ENCODE measurements around the gene DRC7. TPM values are rescaled to one million over a fixed set of nuclear protein-coding genes. Genes with fewer than 3 reads are reported as not detected.
"Not testable (repeated sequence)": the region's sequence is repeated elsewhere in the genome, so short reads cannot be mapped to it uniquely, and the experiment has no call there.

DRC7 gene
- total RNA-seq, 2 experiments from 2014 or later: not detected

DNA sequence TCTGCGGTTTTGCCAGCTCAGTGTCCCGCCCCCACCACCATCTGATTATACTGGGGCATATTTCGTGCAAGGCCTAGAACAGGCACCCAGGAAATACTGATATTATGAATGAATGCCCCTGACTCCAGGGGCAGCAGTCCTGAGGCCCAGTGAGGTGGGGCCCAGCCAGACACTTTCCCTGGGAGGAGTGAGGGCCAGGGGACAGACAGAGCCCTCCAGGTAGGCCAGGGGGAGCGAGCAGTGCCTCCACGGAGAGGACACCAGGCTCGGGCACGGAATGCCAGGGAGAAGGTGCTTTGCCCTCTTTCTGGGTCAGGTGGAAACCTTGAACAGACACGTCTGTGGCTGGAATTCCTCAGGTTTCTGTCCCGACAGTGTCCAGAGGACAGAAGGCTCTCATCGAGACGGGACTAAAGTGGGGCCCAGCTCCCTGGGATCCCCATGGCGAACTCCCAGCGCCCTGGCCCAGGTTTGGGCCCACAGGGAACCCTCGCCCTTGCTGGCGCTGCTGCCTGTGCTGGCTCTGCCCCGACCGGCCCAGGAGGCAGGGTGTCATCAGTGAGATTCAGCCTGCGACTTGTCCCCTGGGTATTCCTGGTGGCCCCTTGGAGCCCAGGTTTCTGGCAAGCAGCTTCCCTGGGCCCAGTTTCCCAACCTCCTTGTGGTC lies 45.3 kb downstream of the DRC7 start:
- peaks cover 21% of the 10 kb centered on the region for H3K4me1 Mint-ChIP-seq (ENCODE audit: low read depth)
- CTCF ChIA-PET: no interaction called here

GRCh38 chr16:57740423-57741071 lies 45.9 kb downstream of the DRC7 start:
- CTCF ChIA-PET: no interaction called here
- no peak for DNase-seq
- Mint-ChIP-seq H3K9me3 (no peaks in the 10 kb centered on the region), H3K36me3 (peaks cover 2% of the 10 kb centered on the region), H3K27me3 (no peaks in the 10 kb centered on the region), H3K4me1 (ENCODE audit: low read depth) (peaks cover 20% of the 10 kb centered on the region), H3K4me3 (no peak overlapping the region), H3K27ac (no peak overlapping the region)
- POLR2A ChIA-PET: no interaction called here
- intact Hi-C loops (cut with micrococcal nuclease): no loop called here

More for the DNA sequence above, 45.3 kb downstream of the DRC7 start:
- POLR2A ChIA-PET: interaction anchor here (0.6 kb wide), 1 partner anchor 809 kb away, joined by 4 read pairs; no protein-coding TSS in a partner anchor
- H3K36me3 Mint-ChIP-seq: peaks cover 8% of the 10 kb centered on the region
- H3K27me3 Mint-ChIP-seq: peaks cover 2% of the 10 kb centered on the region
- intact Hi-C loops (cut with micrococcal nuclease): loop anchor here (5.0 kb wide), 2 partner anchors 163 to 278 kb away; partner anchors contain the start of gene POLR2C
- no peak overlapping the region for H3K4me3 Mint-ChIP-seq
- H3K9me3 Mint-ChIP-seq: no peaks in the 10 kb centered on the region
- no peak for DNase-seq
- H3K27ac Mint-ChIP-seq: no peak overlapping the region

DNA sequence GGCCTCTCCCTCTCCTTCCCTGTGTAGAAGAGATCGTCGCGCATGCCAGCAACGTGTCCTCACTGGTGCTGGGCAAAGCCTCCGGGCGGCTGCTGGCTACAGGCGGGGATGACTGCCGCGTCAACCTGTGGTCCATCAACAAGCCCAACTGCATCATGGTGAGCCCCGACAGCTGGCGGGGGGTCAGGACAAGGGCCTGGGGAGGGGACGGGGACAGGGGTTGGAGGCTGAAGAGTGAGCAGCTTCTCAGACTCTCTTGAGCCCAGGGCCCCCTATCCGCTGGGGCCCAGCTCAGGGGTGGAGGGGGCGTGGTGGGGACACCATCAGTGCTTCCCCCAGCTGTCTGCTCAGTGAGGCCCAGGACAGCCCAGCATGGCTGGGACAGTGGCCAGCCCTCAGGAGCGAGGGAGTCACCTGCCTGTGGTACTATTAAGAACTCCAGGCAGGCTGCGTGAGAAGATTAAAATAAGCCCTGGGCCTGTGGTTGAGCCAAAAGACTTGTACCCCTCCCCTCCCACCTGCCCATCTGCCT lies 47.1 kb downstream of the DRC7 start:
- H3K9me3 Mint-ChIP-seq: no peaks in the 10 kb centered on the region
- no peak for DNase-seq
- no peak overlapping the region for H3K4me3 Mint-ChIP-seq
- no peaks in the 10 kb centered on the region for H3K27me3 Mint-ChIP-seq
- H3K27ac Mint-ChIP-seq: no peak overlapping the region
- ChIA-PET CTCF (interaction anchor here (0.7 to 1.2 kb wide), 2 partner anchors 15 to 69 kb away, joined by 3 to 7 read pairs; no protein-coding TSS in a partner anchor), POLR2A (no interaction called here)
- H3K4me1 Mint-ChIP-seq (ENCODE audit: low read depth): peaks cover 12% of the 10 kb centered on the region
- H3K36me3 Mint-ChIP-seq: no peaks in the 10 kb centered on the region
- intact Hi-C loops (cut with micrococcal nuclease): no loop called here

DNA sequence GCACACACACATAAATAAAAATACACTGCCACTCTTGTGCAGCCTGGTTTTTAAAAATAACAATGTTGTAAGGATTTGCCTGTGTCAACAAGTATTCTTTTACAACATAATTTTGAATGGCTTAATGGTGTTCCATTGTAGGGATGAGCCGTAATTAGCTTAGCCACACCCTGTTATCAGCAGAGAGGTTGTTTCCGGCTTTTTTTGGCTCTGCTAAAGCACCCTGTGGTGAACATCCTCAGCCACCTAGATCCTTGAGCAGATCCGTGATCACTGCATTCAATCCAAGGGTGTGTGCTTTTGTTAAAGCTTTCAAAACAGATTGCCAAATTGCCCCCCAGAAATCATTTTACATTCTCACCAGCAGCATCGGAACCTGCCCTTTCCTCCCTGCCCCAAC lies 47.9 kb downstream of the DRC7 start:
- POLR2A ChIA-PET: no interaction called here
- DNase-seq: no peak
- no peak overlapping the region for H3K27ac Mint-ChIP-seq
- H3K27me3 Mint-ChIP-seq: no peaks in the 10 kb centered on the region
- H3K4me1 Mint-ChIP-seq (ENCODE audit: low read depth): peaks cover 5% of the 10 kb centered on the region
- CTCF ChIA-PET: interaction anchor here (1.2 kb wide), 1 partner anchor 15 kb away, joined by 7 read pairs; no protein-coding TSS in a partner anchor
- H3K9me3 Mint-ChIP-seq: no peaks in the 10 kb centered on the region
- intact Hi-C loops (cut with micrococcal nuclease): no loop called here
- no peak overlapping the region for H3K4me3 Mint-ChIP-seq
- no peaks in the 10 kb centered on the region for H3K36me3 Mint-ChIP-seq

GRCh38 chr16:57743458-57743857 lies 48.9 kb downstream of the DRC7 start:
- Mint-ChIP-seq H3K4me1 (ENCODE audit: low read depth) (no peaks in the 10 kb centered on the region), H3K9me3 (no peaks in the 10 kb centered on the region), H3K36me3 (no peaks in the 10 kb centered on the region), H3K27ac (no peak overlapping the region), H3K4me3 (no peak overlapping the region), H3K27me3 (no peaks in the 10 kb centered on the region)
- intact Hi-C loops (cut with micrococcal nuclease): no loop called here
- CTCF ChIA-PET: no interaction called here
- POLR2A ChIA-PET: no interaction called here
- DNase-seq: no peak

GRCh38 chr16:57743886-57744641 lies 49.5 kb downstream of the DRC7 start:
- ChIA-PET CTCF (no interaction called here), POLR2A (no interaction called here)
- Mint-ChIP-seq H3K4me1 (ENCODE audit: low read depth) (no peaks in the 10 kb centered on the region), H3K9me3 (no peaks in the 10 kb centered on the region), H3K27me3 (no peaks in the 10 kb centered on the region), H3K36me3 (no peaks in the 10 kb centered on the region), H3K27ac (no peak overlapping the region), H3K4me3 (no peak overlapping the region)
- intact Hi-C loops (cut with micrococcal nuclease): no loop called here
- no peak for DNase-seq

- CTCF ChIA-PET: no interaction called here
- Mint-ChIP-seq H3K4me1 (ENCODE audit: low read depth) (no peaks in the 10 kb centered on the region), H3K27ac (no peak overlapping the region), H3K27me3 (no peaks in the 10 kb centered on the region), H3K4me3 (no peak overlapping the region), H3K9me3 (no peaks in the 10 kb centered on the region), H3K36me3 (no peaks in the 10 kb centered on the region)
- POLR2A ChIA-PET: no interaction called here
- DNase-seq: no peak
- intact Hi-C loops (cut with micrococcal nuclease): no loop called here
Measured at GRCh38 chr16:57744642-57744903, 50.0 kb downstream of the DRC7 start.

GRCh38 chr16:57745768-57746167 lies 51.2 kb downstream of the DRC7 start:
- intact Hi-C loops (cut with micrococcal nuclease): no loop called here
- H3K27me3 Mint-ChIP-seq: no peaks in the 10 kb centered on the region
- H3K36me3 Mint-ChIP-seq: no peaks in the 10 kb centered on the region
- H3K27ac Mint-ChIP-seq: no peak overlapping the region
- no peaks in the 10 kb centered on the region for H3K4me1 Mint-ChIP-seq (ENCODE audit: low read depth)
- ChIA-PET POLR2A (interaction anchor here (1.1 kb wide), 1 partner anchor 299 kb away, joined by 4 read pairs; the partner anchor contains the start of genes CIAPIN1 and COQ9), CTCF (interaction anchor here (0.7 kb wide), 1 partner anchor 256 kb away, joined by 4 read pairs; no protein-coding TSS in a partner anchor)
- H3K4me3 Mint-ChIP-seq: no peak overlapping the region
- no peak for DNase-seq
- H3K9me3 Mint-ChIP-seq: no peaks in the 10 kb centered on the region

GRCh38 chr16:57746316-57746715 lies 51.7 kb downstream of the DRC7 start:
- H3K36me3 Mint-ChIP-seq; H3K27ac Mint-ChIP-seq; intact Hi-C loops (cut with micrococcal nuclease); H3K27me3 Mint-ChIP-seq; H3K9me3 Mint-ChIP-seq; H3K4me3 Mint-ChIP-seq; H3K4me1 Mint-ChIP-seq (ENCODE audit: low read depth); DNase-seq: not testable (repeated sequence)
- CTCF ChIA-PET: interaction anchor here (0.7 kb wide), 1 partner anchor 11 kb away, joined by 3 read pairs; no protein-coding TSS in a partner anchor
- POLR2A ChIA-PET: interaction anchor here (1.1 kb wide), 1 partner anchor 300 kb away, joined by 4 read pairs; the partner anchor contains the start of genes CIAPIN1 and COQ9

- Mint-ChIP-seq H3K4me3 (no peak overlapping the region), H3K36me3 (no peaks in the 10 kb centered on the region), H3K4me1 (ENCODE audit: low read depth) (no peaks in the 10 kb centered on the region), H3K27me3 (no peaks in the 10 kb centered on the region), H3K27ac (no peak overlapping the region), H3K9me3 (no peaks in the 10 kb centered on the region)
- DNase-seq: no peak
- intact Hi-C loops (cut with micrococcal nuclease): no loop called here
- ChIA-PET POLR2A (no interaction called here), CTCF (interaction anchor here (0.7 kb wide), 1 partner anchor 11 kb away, joined by 3 read pairs; no protein-coding TSS in a partner anchor)
Measured at GRCh38 chr16:57747091-57747490, 52.5 kb downstream of the DRC7 start.

DNA sequence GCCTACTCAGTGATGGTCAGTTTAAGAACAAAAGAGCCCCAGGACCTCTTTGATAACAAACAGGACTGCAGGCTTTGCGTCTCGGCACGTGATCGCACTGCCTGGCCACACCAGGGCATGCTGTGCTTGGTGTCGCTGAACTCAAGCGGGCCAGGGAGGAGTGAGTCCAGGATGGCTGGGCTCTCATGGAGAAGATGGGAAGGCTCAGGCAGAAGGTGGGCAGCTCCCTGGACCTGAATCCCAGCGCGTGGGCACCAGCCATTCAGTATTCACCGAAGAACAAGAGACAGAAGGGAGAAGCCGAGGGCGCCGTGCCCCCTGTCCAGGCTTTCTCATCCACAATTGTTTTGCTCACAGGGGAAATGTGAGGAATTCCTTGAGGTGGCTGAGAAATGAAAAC lies 52.9 kb downstream of the DRC7 start:
- H3K4me3 Mint-ChIP-seq: no peak overlapping the region

GRCh38 chr16:57747996-57748395 lies 53.4 kb downstream of the DRC7 start:
- H3K36me3 Mint-ChIP-seq: no peaks in the 10 kb centered on the region
- intact Hi-C loops (cut with micrococcal nuclease): no loop called here
- H3K9me3 Mint-ChIP-seq: no peaks in the 10 kb centered on the region
- ChIA-PET POLR2A (no interaction called here), CTCF (interaction anchor here (1.3 kb wide), 1 partner anchor 9 kb away, joined by 5 read pairs; no protein-coding TSS in a partner anchor)
- H3K4me1 Mint-ChIP-seq (ENCODE audit: low read depth): no peaks in the 10 kb centered on the region
- DNase-seq: no peak
- no peak overlapping the region for H3K4me3 Mint-ChIP-seq
- H3K27me3 Mint-ChIP-seq: no peaks in the 10 kb centered on the region
- no peak overlapping the region for H3K27ac Mint-ChIP-seq

More for the DNA sequence above, 52.9 kb downstream of the DRC7 start:
- Mint-ChIP-seq H3K9me3 (no peaks in the 10 kb centered on the region), H3K27me3 (no peaks in the 10 kb centered on the region), H3K27ac (no peak overlapping the region), H3K36me3 (no peaks in the 10 kb centered on the region), H3K4me1 (ENCODE audit: low read depth) (no peaks in the 10 kb centered on the region)
- CTCF ChIA-PET: interaction anchor here (1.3 kb wide), 1 partner anchor 10 kb away, joined by 5 read pairs; no protein-coding TSS in a partner anchor
- intact Hi-C loops (cut with micrococcal nuclease): no loop called here
- POLR2A ChIA-PET: no interaction called here
- DNase-seq: no peak

All from activated CD4-positive, alpha-beta memory T cell treated with anti-CD3 and anti-CD28 coated beads for 36 hours (primary cell).